Stimulated activated CD8-positive, alpha-beta memory T cell treated with anti-CD3 and anti-CD28 coated beads, Interleukin-15, amount 100 ng/mL, for 1 hour (primary cell): ENCODE measurements around the gene PYGO2.
"Not testable (repeated sequence)": the region's sequence is repeated elsewhere in the genome, so short reads cannot be mapped to it uniquely, and the experiment has no call there.

Experiments
- DNase-seq: peaks from one replicate; pipeline ENCODE4 v3.0.0-alpha.2; 2020; ENCODE audit warnings: low read depth

Gene PYGO2

GRCh38 chr1:154908937-154909336, 52.6 kb downstream of the PYGO2 start:
- no peak for DNase-seq

GRCh38 chr1:154908129-154908528, 53.5 kb downstream of the PYGO2 start:
- not testable (repeated sequence) for DNase-seq
